HG02852 (cell line): ENCODE measurements around the gene BPI.
"Not testable (repeated sequence)": the region's sequence is repeated elsewhere in the genome, so short reads cannot be mapped to it uniquely, and the experiment has no call there.

Experiments
- ATAC-seq: cut with Tn5 transposase; IDR thresholded peaks from one replicate; pipeline ENCODE4 v1.9.1; 2021; ENCODE audit warnings: mild to moderate bottlenecking, moderate library complexity; ENCODE audit not compliant: unreplicated experiment

BPI gene

DNA sequence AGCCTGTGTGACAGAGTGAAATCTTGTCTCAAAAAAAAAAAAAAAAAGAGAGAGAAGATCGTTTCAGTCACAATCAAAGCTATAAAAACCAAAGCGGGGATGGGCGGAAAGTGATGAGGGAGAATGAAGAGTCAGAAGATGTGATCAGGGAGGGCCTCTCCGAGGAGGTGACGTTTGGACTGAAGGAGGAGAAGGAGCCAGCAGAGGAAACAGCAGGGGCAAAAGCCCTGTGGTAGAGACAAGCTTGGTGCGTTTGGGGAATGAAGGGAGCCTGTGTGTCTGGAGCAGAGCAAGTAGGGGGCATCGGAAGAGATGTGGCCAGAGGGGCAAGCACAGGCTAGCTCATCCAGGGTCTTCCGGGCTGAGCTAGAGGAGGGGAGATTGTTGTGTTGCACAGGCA, 27.9 kb downstream of the BPI start:
- no peak for ATAC-seq

DNA sequence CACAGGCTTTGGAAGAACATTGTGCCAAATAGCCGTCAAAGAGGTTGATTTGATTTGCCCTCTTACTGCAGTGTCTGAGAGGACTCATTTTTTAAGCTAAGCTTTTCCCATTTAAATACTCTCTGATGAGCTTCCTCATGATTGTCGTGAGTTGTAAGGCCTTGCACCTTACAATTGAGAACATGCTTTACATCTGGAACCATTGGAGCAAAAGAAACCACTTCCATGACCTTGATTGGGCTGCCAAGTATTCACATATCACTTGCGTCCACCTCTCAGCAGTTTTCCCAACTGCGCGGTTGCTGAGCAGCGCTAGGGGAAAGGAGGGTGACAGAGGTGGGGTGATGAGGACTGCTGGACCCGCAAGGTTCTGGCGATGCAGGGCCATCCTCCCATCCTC, 30.1 kb downstream of the BPI start:
- no peak for ATAC-seq

DNA sequence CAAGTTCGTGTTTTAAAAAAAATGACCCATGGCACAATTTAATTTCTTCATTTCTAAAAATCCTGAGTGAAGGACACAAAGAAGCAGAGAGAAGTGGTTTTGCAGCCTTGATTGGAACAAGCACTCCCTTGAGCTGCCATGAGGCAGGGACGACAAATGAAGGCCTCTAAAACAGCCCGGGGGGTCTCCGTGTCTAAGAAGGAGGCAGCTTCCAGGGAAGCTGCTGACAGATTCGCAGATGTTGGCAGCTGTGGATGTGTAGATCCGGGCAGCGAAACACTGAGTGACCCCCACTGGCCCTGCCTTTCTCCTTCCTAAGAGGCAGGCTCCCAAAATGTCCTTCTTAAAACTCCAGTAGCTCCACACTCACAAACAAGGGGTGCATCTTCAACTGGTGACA, 32.8 kb downstream of the BPI start:
- ATAC-seq = no peak

DNA sequence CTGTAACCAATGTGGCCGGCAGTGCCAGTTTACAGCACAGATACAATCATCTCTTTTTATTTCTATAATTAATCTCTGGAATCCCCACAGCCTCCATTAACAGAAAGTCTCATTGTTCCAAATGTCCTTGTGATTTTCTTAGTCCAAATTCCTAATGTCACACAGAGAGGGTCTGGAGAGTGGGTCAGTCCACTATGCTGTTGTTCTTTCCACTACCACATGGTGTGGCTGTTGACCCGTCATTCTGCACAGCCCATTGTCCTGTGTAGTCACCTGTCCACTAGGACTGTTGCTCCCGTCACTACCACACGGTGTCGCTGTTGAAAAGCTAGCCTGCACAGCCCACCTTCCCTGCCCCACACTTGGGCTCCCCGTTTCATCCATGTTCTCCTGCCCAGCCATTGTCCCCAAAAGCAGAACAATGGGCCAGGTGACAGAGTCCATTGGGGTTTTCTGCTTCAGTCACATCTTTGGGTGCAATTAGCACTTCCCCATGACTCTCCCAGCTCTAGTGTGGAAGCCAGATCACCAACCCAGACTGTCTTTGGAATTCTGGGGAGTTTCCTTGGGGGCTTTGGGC, 33.7 kb downstream of the BPI start:
- ATAC-seq = no peak

DNA sequence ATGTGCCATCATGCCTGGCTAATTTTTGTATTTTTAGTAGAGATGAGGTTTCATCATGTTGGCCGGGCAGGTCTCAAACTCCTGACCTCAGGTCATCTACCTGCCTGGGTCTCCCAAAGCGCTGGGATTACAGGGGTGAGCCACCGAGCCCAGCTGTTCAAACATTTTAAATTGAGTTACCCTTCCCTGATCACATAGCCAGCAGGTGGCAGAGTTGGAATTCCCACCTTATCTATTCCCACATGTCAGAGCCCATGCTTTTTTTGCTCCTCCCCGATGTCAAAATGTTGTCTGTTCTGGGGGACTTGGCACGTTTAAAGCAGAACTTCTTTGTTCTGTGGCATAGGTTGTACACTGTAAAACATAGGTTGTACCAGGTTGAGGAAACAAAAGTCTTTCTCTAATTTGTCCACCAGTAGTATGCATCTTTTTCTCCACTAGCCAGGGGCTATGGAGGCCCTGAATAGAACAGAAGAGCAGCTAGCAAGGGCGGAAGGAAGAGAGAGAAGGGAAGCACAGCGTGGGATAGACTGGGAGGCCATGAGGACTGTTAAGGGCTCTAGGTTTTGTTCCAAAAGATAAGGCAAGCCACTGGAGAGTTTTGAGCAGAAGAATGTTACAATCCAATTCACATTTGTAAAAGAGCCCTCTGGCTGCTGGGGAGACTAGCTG, 35.0 kb downstream of the BPI start:
- ATAC-seq = no peak

DNA sequence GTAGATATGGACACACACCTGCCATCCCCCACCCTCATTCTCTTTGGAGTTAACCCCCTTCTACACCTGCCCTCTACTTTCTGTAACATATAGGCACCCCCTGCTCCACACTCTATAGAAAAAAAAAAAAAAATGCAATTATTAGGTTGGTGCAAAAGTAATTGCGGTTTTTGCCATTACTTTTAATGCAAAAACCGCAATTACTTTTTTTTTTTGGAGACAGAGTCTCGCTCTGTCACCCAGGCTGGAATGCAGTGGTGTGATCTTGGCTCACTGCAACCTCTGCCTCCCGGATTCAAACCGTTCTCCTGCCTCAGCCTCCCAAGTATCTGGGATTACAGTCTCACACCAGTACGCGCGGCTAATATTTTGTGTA, 35.6 kb downstream of the BPI start:
- not testable (repeated sequence) for ATAC-seq

DNA sequence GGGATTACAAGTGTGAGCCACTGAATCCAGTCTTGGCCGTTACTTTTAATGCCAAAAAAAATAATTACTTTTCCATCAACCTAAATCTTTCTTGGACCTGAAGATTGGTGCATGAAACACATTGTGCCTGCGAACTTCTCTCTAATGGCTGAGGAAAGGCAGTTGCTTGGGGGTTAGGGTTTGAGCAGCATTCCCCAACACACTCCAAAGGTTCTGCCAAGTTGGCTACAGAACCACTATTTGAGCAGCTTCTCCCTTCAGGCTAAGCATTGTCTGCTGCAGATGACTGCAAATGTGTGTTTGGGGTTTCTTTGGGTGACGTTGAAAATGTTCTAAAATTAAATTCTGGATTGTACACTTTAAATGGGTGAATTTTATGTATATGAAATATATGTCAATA, 36.0 kb downstream of the BPI start:
- no peak for ATAC-seq

DNA sequence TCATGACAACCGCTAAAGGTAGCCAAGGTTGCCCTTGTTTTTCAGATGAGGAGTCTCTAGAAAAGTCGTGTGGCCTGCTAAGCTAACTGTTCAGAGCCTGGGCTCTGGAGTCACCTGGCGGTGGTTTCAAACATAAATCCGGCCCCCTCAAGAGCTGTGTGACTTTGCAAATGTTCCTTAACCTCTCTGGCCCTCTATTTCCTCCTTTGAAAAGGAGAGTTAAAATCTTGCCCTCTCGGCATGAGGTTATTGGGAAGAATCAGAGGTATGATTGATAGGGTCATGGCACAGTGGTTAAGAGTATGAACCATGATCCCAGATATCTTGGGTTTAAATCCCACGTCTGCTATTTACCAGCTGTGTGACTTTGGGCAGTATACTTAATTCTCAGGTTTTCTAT, 36.7 kb downstream of the BPI start:
- ATAC-seq = no peak

DNA sequence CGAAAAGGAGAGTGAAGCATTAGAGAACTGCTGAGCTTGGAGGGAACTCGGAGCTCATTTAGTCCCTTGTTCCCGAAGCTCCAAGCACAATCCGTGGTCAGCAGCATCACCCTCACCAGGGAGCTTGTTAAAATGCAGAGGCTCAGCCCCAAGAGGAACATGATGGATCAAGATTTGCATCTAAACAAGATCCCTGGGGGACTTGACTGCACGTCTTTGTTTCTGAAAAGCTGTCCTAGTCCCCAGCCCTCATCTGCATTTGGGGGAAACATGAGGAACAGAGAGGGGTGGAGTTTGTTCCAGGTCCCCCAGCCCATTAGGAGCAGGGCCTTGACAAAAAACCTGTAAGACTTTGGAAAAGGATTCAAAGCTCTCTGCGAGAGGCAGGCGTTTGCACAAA, 38.3 kb downstream of the BPI start:
- no peak for ATAC-seq

DNA sequence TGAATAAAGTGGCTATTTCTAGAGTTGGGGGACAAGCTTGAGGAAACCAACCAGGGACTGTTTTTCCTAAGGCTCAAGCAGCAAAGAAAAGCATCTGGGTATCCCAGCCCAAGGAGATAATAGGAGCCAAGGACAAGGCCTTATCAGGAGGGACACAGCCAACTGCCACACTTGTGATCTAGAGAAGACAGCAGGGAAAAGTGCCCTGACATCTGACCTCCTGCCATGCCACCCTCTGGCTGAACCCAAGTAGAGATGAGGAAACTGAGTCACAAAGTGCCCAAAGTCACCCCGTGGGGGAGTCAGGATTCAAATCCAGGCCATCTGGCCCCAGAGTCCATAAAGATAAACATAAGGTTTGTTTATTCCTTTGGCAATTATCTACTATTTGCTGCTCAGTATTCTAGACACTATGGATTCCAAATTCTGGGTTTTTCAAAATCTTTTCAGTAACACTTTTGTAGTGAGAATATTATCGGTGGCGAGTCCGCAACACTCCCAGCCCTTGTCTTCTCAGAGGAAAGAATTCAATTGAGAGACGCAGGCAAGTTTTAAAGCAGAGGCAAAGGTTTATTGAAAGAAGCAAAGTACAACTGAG, 38.9 kb downstream of the BPI start:
- no peak for ATAC-seq

DNA sequence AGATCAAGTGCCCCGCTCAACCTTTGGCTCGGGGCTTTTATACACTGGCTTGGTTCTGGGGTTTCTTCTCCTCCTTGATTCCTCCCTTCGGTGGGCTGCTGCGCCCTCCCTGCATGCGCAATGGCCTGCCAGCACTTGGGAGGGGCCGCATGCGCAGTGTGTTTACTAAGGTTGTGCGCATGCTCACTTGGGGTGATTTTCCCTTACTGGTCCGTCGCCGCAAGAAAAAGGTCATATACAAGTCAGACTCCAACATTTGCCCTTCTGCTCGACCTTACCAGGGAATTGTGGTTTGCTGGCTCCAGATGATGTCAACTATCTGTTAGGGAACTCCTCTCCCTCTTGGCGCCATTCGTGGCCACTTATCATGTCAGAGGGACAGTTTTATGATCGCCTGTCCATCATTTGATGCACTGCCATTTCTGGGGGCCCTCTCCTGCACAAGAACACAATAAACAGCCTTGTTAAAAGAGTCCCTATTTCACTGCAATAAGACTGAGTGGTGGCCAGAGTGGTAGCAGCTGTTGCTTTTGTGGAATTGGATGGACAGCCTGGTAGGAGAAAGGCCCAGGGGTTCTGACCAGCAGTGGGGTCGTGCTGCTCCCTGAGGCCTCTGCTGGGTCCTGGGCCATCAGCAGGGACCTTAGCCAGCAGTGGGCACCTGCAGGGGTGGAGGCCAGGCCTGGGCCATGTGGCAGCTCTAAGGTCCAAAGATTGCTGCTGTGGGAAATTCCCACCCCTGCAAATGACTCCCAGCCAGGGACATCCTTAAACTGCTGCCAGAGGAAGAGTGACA, 39.6 kb downstream of the BPI start:
- no peak for ATAC-seq

DNA sequence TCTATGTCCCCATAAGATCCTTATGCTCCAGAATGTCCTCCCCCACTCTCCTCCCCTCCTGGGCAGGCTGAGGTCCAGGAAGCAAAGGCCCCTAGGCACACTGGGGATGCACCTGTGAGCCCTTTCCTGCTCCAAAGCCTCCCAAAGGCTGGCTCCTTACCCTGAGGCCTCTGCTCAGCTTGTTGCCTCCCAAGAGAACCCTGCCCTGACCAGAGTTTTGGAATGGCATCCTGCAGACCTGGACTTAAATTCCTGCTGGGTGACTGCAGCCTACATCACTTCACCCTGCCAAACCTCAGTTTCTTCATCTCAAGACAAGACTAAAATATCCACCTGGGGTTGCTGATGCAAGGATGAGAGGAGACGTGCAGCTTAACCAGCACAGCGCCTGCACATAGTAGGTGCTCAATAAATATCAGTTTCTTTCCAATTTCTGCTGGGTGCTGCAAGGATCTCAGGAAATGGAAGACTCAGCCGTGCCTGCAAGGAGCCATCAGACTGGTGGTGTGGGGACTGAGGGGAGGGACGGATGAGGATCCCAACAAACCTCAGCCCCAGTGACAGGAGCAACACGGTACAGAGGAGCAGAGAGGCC, 40.2 kb downstream of the BPI start:
- ATAC-seq = no peak

DNA sequence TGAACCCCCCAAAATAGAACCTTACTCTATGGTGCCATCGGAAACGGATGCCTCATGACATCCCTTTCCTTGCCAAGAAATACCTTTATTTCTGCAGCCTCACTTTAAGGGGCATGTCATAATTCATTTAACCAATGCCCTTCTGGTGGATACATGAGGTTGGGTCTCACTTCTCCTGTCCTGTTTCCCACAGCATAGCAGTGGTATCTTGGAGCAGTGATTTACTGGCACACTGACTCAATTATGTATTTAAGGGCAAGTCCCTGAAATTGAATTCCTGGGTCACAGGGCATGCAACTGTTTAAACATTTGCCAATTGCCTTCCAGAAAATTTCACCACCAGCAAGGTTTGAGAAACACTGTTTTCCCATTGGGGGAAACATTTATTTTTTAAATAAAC, 41.7 kb downstream of the BPI start:
- ATAC-seq = no peak

DNA sequence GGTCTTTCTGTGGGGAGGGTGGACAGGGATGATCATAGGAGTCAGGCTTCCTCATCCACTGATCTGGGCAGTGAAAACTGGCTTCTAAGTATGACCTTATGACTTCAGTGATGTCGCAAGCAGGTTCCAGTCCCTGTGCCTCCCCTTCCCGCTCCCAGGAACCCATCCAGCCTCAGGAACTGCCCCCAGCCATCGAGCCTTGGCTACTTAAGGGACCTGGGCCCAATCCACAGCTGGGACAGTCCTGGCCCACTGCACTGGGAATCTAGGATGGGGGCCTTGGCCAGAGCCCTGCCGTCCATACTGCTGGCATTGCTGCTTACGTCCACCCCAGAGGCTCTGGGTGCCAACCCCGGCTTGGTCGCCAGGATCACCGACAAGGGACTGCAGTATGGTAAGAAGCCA, 42.3 kb downstream of the BPI start, which contains the start of gene LBP:
LBP (plus strand) TSS at position 236 of the 405 bp plus-strand sequence; CDS start at position 271, 35 bp downstream.
- ATAC-seq = no peak

DNA sequence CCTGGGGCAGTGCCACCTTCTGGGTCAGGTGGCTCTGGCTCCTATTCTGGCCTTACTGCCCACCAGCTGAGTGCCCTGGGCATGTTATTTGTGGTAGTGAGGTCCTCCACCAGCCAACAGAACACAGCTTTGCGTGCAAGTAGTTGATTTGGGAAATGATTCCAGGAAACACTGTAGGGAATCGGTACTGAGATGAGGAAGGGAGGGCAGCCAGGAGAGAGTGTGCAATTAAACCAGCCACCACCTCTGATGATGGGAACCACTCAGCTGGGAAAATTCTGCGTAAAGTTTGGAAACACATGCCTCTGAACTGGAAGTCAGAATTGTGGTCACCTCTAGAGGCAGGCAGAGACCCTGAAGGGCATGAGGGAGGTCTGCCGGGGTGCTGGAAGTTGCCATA, 42.8 kb downstream of the BPI start:
- no peak for ATAC-seq

DNA sequence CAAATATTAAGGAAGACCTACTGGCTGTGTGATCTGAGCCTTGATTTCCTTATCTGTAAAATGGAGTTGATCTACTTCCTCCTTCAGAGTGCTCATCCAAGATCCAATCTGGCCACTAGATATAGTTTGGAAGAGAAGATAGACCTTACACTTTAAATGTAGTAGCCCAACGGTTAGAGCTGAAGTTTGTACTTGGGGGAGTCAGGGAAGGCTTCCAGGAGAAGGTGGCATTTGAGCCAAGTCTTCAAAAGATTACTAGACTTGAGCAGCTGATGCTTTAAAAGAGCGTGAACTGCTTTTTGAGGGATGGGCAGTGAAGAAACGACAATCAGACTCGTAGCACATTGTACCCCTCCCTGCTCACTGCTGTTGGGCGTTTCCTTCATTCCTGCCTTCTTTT, 45.9 kb downstream of the BPI start:
- no peak for ATAC-seq

DNA sequence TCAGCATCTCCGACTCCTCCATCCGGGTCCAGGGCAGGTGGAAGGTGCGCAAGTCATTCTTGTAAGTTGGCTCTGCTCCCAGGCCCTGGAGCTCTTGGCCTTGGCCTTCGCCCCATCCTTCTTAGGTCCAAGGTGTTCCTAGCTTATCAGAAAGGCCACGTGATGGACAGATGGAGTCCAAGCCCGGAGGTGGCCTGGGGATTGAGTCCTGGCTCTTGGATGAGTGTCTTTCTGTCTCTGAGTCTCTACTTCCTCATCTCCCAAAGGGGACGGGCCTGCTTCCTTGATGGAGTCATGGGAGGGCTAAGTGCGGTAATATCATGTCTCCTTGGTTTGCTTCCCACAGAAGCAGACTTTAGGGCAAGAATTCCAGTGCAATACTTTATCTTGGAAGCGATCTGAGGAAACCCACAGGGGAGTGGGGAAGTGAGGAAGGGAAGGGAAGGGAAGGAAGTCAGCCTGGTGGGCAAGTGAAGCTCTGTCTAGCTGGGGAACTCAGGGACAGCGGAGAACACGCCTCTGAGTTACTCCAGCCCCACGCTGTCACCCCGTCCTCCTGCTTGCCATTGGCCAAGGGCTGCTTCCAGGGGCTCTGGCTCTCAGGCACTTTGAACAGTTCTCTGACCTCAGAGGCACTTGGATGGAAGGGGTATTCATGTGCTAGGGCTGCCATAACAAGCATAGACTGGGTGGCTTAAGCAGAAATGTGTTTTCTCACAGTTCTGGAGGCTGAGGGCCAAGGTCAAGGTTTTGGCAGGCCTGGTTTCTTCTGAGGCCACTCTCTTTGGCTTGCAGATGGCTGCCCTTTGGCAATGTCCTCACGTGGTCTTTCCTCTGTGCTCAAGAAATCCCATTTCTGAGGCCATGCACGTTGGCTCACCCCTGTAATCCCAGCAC, 47.2 kb downstream of the BPI start:
- no peak for ATAC-seq

DNA sequence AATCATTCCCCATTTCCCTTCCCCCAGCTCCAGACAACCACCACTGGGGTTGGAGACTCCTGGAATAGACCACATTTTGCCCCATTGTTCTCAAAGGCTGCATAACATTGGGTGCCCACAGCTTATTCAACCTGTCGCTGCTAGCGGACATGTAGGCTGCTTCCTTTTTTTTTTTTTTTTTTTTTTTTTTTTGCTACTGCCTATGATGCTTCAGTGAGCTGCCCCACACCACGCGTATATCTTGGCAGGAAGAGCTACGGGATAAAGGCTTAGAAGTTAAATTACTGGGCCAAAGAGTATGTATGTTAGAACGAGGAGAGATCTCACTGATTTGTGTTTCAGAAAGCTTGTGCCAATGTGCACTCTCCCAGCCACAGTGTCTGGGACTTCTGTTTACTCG, 49.4 kb downstream of the BPI start:
- no peak for ATAC-seq

DNA sequence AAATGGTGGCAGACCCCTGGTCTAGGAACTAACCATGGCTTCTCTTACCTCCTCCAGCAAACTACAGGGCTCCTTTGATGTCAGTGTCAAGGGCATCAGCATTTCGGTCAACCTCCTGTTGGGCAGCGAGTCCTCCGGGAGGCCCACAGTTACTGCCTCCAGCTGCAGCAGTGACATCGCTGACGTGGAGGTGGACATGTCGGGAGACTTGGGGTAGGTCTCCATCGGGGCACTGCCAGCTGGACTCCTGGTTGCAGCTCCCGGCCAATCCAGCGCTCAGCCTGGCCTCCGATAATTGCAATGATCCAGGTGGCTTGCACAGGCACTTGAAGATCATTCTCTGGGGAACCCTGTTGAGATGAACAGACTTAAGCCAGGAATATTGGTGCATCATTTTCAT, 50.3 kb downstream of the BPI start:
- ATAC-seq = no peak
